ENCODE results near the gene PLEKHA4.

PLEKHA4 gene

GRCh38 chr19:48819366-48819816 lies 49.0 kb downstream of the PLEKHA4 start:
- peak; percentile 72 for DNase-seq

GRCh38 chr19:48818234-48818820 lies 50.1 kb downstream of the PLEKHA4 start:
- DNase-seq = no peak

- no peak for DNase-seq
Observed at GRCh38 chr19:48817585-48818124, 50.8 kb downstream of the PLEKHA4 start.

- no peak for DNase-seq
Observed at GRCh38 chr19:48815870-48816501, 52.4 kb downstream of the PLEKHA4 start.

- no peak for DNase-seq
Observed at GRCh38 chr19:48814895-48815294, 53.5 kb downstream of the PLEKHA4 start.

GRCh38 chr19:48813123-48813913 lies 55.1 kb downstream of the PLEKHA4 start:
- no peak for DNase-seq

GRCh38 chr19:48812094-48812929 lies 56.1 kb downstream of the PLEKHA4 start:
- peak; percentile 78 for DNase-seq

GRCh38 chr19:48810151-48810550 lies 58.3 kb downstream of the PLEKHA4 start:
- no peak for DNase-seq

GRCh38 chr19:48807590-48808308 lies 60.7 kb downstream of the PLEKHA4 start:
- DNase-seq = no peak

GRCh38 chr19:48806818-48807589 lies 61.4 kb downstream of the PLEKHA4 start:
- no peak for DNase-seq

- no peak for DNase-seq
Observed at GRCh38 chr19:48806518-48806817, 61.9 kb downstream of the PLEKHA4 start.

- DNase-seq = no peak
Observed at GRCh38 chr19:48805452-48805851, 63.0 kb downstream of the PLEKHA4 start.

- DNase-seq = no peak
Observed at GRCh38 chr19:48804496-48804895, 63.9 kb downstream of the PLEKHA4 start.

GRCh38 chr19:48802623-48803022 lies 65.8 kb downstream of the PLEKHA4 start:
- DNase-seq = no peak

- DNase-seq = no peak
Observed at GRCh38 chr19:48799358-48800300, 68.8 kb downstream of the PLEKHA4 start.

- DNase-seq = no peak
Observed at GRCh38 chr19:48798937-48799336, 69.5 kb downstream of the PLEKHA4 start.

GRCh38 chr19:48797103-48797502 lies 71.3 kb downstream of the PLEKHA4 start:
- DNase-seq = no peak

GRCh38 chr19:48796298-48797083 lies 71.9 kb downstream of the PLEKHA4 start:
- DNase-seq = no peak

- DNase-seq = no peak
Observed at GRCh38 chr19:48795685-48796070, 72.7 kb downstream of the PLEKHA4 start.
